Epithelial cell of alveolus of lung (primary cell): Measurements from ENCODE around the gene FNBP1L. TPM values are rescaled to one million over a fixed set of nuclear protein-coding genes. Genes with fewer than 3 reads are reported as not detected.

Experiments
- total RNA-seq: library from RNA; depleted of rRNA; stranded (reverse); fragments of >200 nt; gene quantifications from 2 replicates; pipeline ENCODE4 v1.2.1, GENCODE V29; 2015

FNBP1L gene
- 14.0 and 18.0 TPM in 2 replicates for total RNA-seq

GRCh38 chr1:93447481-93448291, at the start of gene FNBP1L:
FNBP1L (plus strand) TSS chr1:93448118; CDS start chr1:93448282, 164 bp downstream.

Other genes with a start within 250 kb of the FNBP1L start
- 31.2 and 39.3 TPM in 2 replicates for gene DR1, start 102.2 kb upstream of the FNBP1L start, total RNA-seq
- gene BCAR3, start 233.7 kb downstream of the FNBP1L start, total RNA-seq: 8.7 and 32.8 TPM in 2 replicates